Neuronal stem cell (in vitro differentiated cells): ENCODE results near the gene EPHA5.

Source experiments
- DNase-seq: peaks from one replicate; pipeline ENCODE4 v3.0.0-alpha.2; 2013; ENCODE audit warnings: low spot score
- H2AFZ ChIP-seq: one replicate; pipeline ENCODE4 v1.6.1; 2013; ENCODE audit warnings: mild to moderate bottlenecking, low read length, inconsistent platforms
- H2AK5ac ChIP-seq: 2 replicates; pipeline ENCODE4 v1.6.1; 2013; ENCODE audit warnings: low read depth, mild to moderate bottlenecking, inconsistent platforms, low read length, moderate library complexity, mixed read lengths
- H2BK120ac ChIP-seq: 2 replicates; pipeline ENCODE4 v1.6.1; 2013; ENCODE audit warnings: low read depth, mild to moderate bottlenecking, inconsistent platforms, low read length, moderate library complexity, mixed read lengths
- H2BK12ac ChIP-seq: one replicate; pipeline ENCODE4 v1.6.1; 2013; ENCODE audit warnings: low read length, inconsistent platforms
- H2BK15ac ChIP-seq: 2 replicates; pipeline ENCODE4 v1.6.1; 2013; ENCODE audit warnings: mild to moderate bottlenecking, low read length, inconsistent platforms, mixed read lengths
- H2BK5ac ChIP-seq: one replicate; pipeline ENCODE4 v1.6.1; 2013; ENCODE audit warnings: inconsistent platforms, mild to moderate bottlenecking, low read length, moderate library complexity
- H3K14ac ChIP-seq: one replicate; pipeline ENCODE4 v1.6.1; 2013; ENCODE audit warnings: low read length, inconsistent platforms
- H3K18ac ChIP-seq: 2 replicates; pipeline ENCODE4 v1.6.1; 2013; ENCODE audit warnings: low read length, inconsistent platforms
- H3K23ac ChIP-seq: 2 replicates; pipeline ENCODE4 v1.6.1; 2013; ENCODE audit warnings: low read depth, mild to moderate bottlenecking, mixed read lengths, low read length, inconsistent platforms; ENCODE audit not compliant: poor library complexity
- H3K27ac ChIP-seq: replicated peaks from 3 replicates; pipeline ENCODE4 v1.5.1; 2013; ENCODE audit warnings: low read length, inconsistent platforms
- H3K27me3 ChIP-seq, 3 experiments: 2 replicates each; pipeline ENCODE4 v1.6.1; 2013; ENCODE audit warnings: low read length in 3 of 3, mild to moderate bottlenecking in 2 of 3, inconsistent platforms in 1 of 3, low read depth in 1 of 3, mixed read lengths in 1 of 3, moderate library complexity in 1 of 3; ENCODE audit not compliant: control insufficient read depth in 3 of 3, insufficient read depth in 3 of 3
- H3K36me3 ChIP-seq, 2 donors: replicated peaks in 1 of 2; 2 replicates each; pipeline ENCODE4 v1.6.1; 2013; ENCODE audit warnings: low read length in 2 of 2; ENCODE audit not compliant: control insufficient read depth in 2 of 2, insufficient read depth in 2 of 2
- H3K4ac ChIP-seq: 2 replicates; pipeline ENCODE4 v1.6.1; 2013; ENCODE audit warnings: inconsistent platforms, mild to moderate bottlenecking, low read length, moderate library complexity
- H3K4me1 ChIP-seq, 2 donors: 1 replicate in 1 of 2; 2 replicates in 1 of 2; pipeline ENCODE4 v1.6.1; 2013; ENCODE audit warnings: low read length in 2 of 2, low read depth in 1 of 2; ENCODE audit not compliant: control insufficient read depth in 2 of 2, insufficient read depth in 1 of 2
- H3K4me2 ChIP-seq: one replicate; pipeline ENCODE4 v1.6.1; 2013; ENCODE audit warnings: mild to moderate bottlenecking, low read length, inconsistent platforms; ENCODE audit not compliant: insufficient read depth, poor library complexity, severe bottlenecking
- H3K4me3 ChIP-seq, 2 donors: 2 replicates each; pipeline ENCODE4 v1.5.1; 2013; ENCODE audit warnings: low read length in 2 of 2, mild to moderate bottlenecking in 2 of 2, inconsistent platforms in 1 of 2, moderate library complexity in 1 of 2
- H3K79me1 ChIP-seq: one replicate; pipeline ENCODE4 v1.6.1; 2013; ENCODE audit warnings: low read depth, mild to moderate bottlenecking, inconsistent platforms, low read length, moderate library complexity
- H3K9ac ChIP-seq: one replicate; pipeline ENCODE4 v1.6.1; 2013; ENCODE audit warnings: mild to moderate bottlenecking, low read depth, low read length, inconsistent platforms; ENCODE audit not compliant: poor library complexity
- H3K9me3 ChIP-seq, 2 donors: replicated peaks in 1 of 2; 2 replicates each; pipeline versions ENCODE3 to v1.6.1; 2013; ENCODE audit warnings: low read length in 2 of 2, mild to moderate bottlenecking in 2 of 2, inconsistent platforms in 1 of 2, low read depth in 1 of 2, mixed read lengths in 1 of 2, moderate library complexity in 1 of 2; ENCODE audit not compliant: control insufficient read depth in 2 of 2, insufficient read depth in 1 of 2
- H4K8ac ChIP-seq: one replicate; pipeline ENCODE4 v1.6.1; 2013; ENCODE audit warnings: low read depth, mild to moderate bottlenecking, inconsistent platforms, low read length, moderate library complexity
- H4K91ac ChIP-seq: one replicate; pipeline ENCODE4 v1.6.1; 2013; ENCODE audit warnings: low read length, low read depth, mild to moderate bottlenecking, inconsistent platforms; ENCODE audit not compliant: poor library complexity
- WGBS, 2 donors: extraction: QIAGEN DNeasy Blood & Tissue Kit; methylation state at CpG; one replicate each; pipeline ENCODE4 v1.1.7; 2013; ENCODE audit warnings: missing lambda C conversion rate in 2 of 2, mixed read lengths in 1 of 2; ENCODE audit not compliant: insufficient read length in 2 of 2, insufficient replicate concordance in 1 of 2; ENCODE audit errors: extremely low coverage in 2 of 2; 5-methylcytosine and 5-hydroxymethylcytosine counted together

The EPHA5 gene

DNA sequence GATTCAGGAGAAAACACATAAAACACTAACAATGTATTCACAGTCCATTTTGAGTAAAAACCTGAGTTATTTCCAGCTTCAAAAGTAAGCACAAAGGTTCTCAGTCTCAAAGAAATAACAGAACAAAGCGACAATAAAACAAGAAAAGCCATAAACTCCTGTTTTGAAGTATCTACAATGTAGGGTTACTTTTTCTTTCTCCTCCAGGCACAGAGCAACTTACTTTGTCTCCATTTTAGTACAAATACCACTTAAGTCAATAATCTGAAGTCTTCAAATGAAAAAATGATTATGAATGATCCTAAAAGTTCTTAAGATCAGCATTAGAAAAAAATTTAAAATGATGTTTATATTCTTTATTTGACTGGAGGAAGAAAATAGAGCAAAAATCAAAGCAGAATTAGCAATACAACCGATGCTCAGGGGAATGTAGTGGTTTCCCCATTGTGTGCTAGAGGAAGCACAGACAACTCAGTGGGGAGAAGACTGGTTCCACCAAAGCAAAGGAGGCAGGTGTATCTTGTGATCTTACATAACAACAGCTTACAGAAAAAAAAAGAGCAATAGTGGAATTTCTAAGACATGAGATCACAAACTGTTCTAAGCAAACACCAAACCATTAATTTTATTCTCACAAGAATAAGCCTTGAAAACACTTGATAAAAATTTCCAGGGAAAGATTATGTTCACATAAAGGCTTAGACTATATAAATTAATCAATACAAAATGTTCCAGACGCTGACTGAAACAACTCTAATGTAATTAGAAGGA lies 35.1 kb downstream of the EPHA5 start:
- Histone ChIP-seq H3K9me3 (no peaks in the 10 kb centered on the region), H2BK12ac (no peak overlapping the region), H4K8ac (no peak overlapping the region), H3K4ac (no peak overlapping the region), H3K18ac (no peak overlapping the region), H2BK120ac (no peak overlapping the region), H3K4me2 (no peak overlapping the region), H3K36me3 (no peaks in the 10 kb centered on the region), H2BK5ac (no peak overlapping the region), H2AFZ (peak overlapping the region; percentile 47), H3K9ac (no peak overlapping the region), H3K27me3 (no peaks in the 10 kb centered on the region), H2BK15ac (no peak overlapping the region), H4K91ac (no peak overlapping the region), H3K4me1 (no peaks in the 10 kb centered on the region), H3K23ac (no peak overlapping the region), H3K14ac (no peak overlapping the region), H3K4me3 (no peak overlapping the region), H3K27ac (no peak overlapping the region), H2AK5ac (no peak overlapping the region), H3K79me1 (no peaks in the 10 kb centered on the region)
- WGBS, 2 donors: no CpG with 5 or more reads among the region's 3 CpGs
- DNase-seq: no peak

GRCh38 chr4:65624651-65625050 lies 45.6 kb downstream of the EPHA5 start:
- H3K9ac ChIP-seq: no peak overlapping the region
- H3K4me3 ChIP-seq: no peak overlapping the region
- H4K91ac ChIP-seq: no peak overlapping the region
- H3K36me3 ChIP-seq: no peaks in the 10 kb centered on the region
- no peaks in the 10 kb centered on the region for H3K79me1 ChIP-seq
- H2BK15ac ChIP-seq: no peak overlapping the region
- no peak overlapping the region for H3K4me2 ChIP-seq
- no peaks in the 10 kb centered on the region for H3K9me3 ChIP-seq
- no peak overlapping the region for H3K23ac ChIP-seq
- no peak overlapping the region for H3K4ac ChIP-seq
- H3K27me3 ChIP-seq: no peaks in the 10 kb centered on the region
- no peak overlapping the region for H2AFZ ChIP-seq
- no peaks in the 10 kb centered on the region for H3K4me1 ChIP-seq
- no peak overlapping the region for H3K27ac ChIP-seq
- no peak for DNase-seq
- no peak overlapping the region for H4K8ac ChIP-seq
- no peak overlapping the region for H2AK5ac ChIP-seq
- no peak overlapping the region for H3K18ac ChIP-seq
- no peak overlapping the region for H2BK12ac ChIP-seq
- no peak overlapping the region for H2BK5ac ChIP-seq
- no peak overlapping the region for H2BK120ac ChIP-seq
- H3K14ac ChIP-seq: no peak overlapping the region

DNA sequence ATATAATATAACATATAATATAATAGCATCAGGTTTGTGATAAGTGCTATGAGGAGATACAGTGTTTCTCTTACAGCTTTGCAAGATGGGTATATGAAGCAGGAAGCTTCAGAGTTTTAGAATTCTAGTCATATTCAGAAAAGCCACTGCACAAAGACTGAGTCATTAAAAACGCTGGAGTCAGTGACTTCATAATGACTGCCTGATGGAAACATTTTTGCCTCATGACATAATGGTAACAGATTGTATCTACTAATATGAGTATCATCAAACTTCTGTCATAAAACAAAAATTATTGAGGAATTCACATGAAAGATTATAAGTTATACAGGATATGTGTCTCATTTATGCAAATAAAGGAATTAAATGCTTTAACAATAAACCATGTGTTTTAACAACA lies 46.8 kb downstream of the EPHA5 start:
- Histone ChIP-seq H4K91ac (no peak overlapping the region), H3K18ac (no peak overlapping the region), H3K4me2 (no peak overlapping the region), H3K36me3 (no peaks in the 10 kb centered on the region), H3K23ac (no peak overlapping the region), H2AFZ (peak overlapping the region; percentile 31), H2BK5ac (no peak overlapping the region), H3K4ac (no peak overlapping the region), H2BK120ac (no peak overlapping the region), H3K4me1 (no peaks in the 10 kb centered on the region), H4K8ac (no peak overlapping the region), H2AK5ac (no peak overlapping the region), H2BK12ac (no peak overlapping the region), H3K9ac (no peak overlapping the region), H3K27me3 (no peaks in the 10 kb centered on the region), H2BK15ac (no peak overlapping the region), H3K9me3 (no peaks in the 10 kb centered on the region), H3K14ac (no peak overlapping the region), H3K79me1 (no peaks in the 10 kb centered on the region), H3K4me3 (no peak overlapping the region), H3K27ac (no peak overlapping the region)
- no CpG with 5 or more reads among the region's 1 CpG for WGBS, 2 donors
- DNase-seq: no peak

- Histone ChIP-seq H4K8ac (no peak overlapping the region), H3K4me3 (no peak overlapping the region), H3K14ac (no peak overlapping the region), H2BK120ac (no peak overlapping the region), H3K27me3 (no peaks in the 10 kb centered on the region), H2AFZ (no peak overlapping the region), H3K23ac (no peak overlapping the region), H3K36me3 (no peaks in the 10 kb centered on the region), H3K4ac (no peak overlapping the region), H3K79me1 (no peaks in the 10 kb centered on the region), H2BK12ac (no peak overlapping the region), H2BK5ac (no peak overlapping the region), H3K9ac (no peak overlapping the region), H3K27ac (no peak overlapping the region), H3K18ac (no peak overlapping the region), H2BK15ac (no peak overlapping the region), H3K9me3 (no peaks in the 10 kb centered on the region), H3K4me1 (no peaks in the 10 kb centered on the region), H3K4me2 (no peak overlapping the region), H4K91ac (no peak overlapping the region), H2AK5ac (no peak overlapping the region)
- WGBS, 2 donors: no CpG with 5 or more reads among the region's 1 CpG
- no peak for DNase-seq
Measured at GRCh38 chr4:65617416-65617815, 52.9 kb downstream of the EPHA5 start.
